Neural progenitor cell (in vitro differentiated cells): ENCODE results near the gene THBS1.

Experiments
- EZH2 ChIP-seq: fragments of 200-600 bp; sonication (generic); IDR thresholded peaks from 2 replicates; pipeline ENCODE4 v1.6.1; 2017; ENCODE audit warnings: antibody characterized with exemption, mild to moderate bottlenecking, moderate library complexity
- EZH2phosphoT487 ChIP-seq: fragments of 200-600 bp; sonication (generic); IDR thresholded peaks from 2 replicates; pipeline ENCODE4 v1.6.1; 2017; ENCODE audit warnings: antibody characterized with exemption
- TF ChIP-seq, protein P1 (sequence below): fragments of 200-600 bp; sonication (generic); IDR thresholded peaks from 2 replicates; pipeline ENCODE4 v1.5.1; 2017; ENCODE audit warnings: antibody characterized with exemption, mild to moderate bottlenecking

DNA sequence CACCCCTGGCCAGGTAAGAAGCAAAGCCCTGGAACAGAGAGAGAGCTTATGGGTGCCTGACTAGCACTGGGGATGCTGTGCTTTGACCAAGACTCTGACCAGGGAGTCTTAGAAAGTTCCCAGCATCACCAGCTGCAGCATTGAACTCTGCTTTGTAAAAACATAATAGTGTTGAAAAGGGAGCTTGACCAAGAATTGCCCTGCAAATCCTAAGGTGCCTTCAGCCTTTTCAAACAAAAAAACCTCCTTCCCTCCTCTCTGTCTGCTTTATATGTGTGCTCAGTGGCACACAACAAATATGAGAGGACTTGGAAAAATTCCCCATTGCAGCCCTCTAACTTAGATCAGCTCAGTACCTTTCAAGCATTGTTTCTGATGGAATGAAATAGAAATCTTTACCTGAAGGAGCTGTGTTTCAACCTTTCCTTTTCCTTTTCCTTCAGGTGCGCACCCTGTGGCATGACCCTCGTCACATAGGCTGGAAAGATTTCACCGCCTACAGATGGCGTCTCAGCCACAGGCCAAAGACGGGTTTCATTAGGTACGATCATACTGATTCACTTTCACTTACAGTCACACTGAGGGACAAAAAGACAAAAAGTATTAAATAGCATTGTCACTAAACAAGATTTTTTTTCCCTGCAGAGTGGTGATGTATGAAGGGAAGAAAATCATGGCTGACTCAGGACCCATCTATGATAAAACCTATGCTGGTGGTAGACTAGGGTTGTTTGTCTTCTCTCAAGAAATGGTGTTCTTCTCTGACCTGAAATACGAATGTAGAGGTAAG lies 13.0 kb downstream of the THBS1 start:
- TF ChIP-seq, protein P1, sequence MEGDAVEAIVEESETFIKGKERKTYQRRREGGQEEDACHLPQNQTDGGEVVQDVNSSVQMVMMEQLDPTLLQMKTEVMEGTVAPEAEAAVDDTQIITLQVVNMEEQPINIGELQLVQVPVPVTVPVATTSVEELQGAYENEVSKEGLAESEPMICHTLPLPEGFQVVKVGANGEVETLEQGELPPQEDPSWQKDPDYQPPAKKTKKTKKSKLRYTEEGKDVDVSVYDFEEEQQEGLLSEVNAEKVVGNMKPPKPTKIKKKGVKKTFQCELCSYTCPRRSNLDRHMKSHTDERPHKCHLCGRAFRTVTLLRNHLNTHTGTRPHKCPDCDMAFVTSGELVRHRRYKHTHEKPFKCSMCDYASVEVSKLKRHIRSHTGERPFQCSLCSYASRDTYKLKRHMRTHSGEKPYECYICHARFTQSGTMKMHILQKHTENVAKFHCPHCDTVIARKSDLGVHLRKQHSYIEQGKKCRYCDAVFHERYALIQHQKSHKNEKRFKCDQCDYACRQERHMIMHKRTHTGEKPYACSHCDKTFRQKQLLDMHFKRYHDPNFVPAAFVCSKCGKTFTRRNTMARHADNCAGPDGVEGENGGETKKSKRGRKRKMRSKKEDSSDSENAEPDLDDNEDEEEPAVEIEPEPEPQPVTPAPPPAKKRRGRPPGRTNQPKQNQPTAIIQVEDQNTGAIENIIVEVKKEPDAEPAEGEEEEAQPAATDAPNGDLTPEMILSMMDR: no peak
- no peak for TF ChIP-seq EZH2
- TF ChIP-seq EZH2phosphoT487: no peak
